ENCODE results near the gene ASPG.

Gene ASPG

DNA sequence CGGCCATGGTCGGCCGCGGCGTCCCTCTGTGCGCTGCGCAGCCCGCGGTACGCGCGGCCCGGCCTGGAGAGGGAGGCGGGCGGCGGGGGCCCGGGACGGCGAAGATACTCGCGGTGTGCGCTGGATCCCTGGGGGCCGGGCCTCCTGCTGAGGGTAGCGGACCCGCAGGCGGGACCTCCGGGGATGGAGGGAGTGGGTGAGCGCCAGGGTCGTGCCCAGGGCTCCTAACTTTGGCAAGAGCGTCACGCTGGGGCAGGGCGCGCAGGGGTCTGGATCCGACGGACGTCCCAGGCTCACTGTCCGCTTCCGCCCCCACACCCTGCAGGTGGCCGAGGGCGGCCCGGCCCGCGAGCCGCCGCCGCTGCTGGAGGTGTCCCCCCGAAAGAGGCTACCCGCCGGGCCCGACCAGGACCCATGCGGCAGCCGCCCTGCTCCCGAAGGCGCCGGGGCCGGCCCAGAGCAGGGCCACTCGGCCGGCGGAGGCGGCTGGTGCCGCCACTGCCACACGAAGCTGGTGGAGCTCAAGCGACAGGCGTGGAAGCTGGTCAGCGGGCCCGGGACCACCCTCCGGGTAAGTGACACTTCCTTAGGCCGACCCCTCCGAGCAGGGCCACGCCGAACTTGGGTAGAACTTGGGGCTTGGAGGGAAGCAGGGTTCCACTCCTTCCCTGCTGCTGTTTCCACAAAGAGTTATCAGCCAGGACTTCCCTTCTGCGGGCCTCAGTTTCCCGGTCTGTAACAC lies 53.4 kb downstream of the ASPG start:
- no peak for DNase-seq

DNA sequence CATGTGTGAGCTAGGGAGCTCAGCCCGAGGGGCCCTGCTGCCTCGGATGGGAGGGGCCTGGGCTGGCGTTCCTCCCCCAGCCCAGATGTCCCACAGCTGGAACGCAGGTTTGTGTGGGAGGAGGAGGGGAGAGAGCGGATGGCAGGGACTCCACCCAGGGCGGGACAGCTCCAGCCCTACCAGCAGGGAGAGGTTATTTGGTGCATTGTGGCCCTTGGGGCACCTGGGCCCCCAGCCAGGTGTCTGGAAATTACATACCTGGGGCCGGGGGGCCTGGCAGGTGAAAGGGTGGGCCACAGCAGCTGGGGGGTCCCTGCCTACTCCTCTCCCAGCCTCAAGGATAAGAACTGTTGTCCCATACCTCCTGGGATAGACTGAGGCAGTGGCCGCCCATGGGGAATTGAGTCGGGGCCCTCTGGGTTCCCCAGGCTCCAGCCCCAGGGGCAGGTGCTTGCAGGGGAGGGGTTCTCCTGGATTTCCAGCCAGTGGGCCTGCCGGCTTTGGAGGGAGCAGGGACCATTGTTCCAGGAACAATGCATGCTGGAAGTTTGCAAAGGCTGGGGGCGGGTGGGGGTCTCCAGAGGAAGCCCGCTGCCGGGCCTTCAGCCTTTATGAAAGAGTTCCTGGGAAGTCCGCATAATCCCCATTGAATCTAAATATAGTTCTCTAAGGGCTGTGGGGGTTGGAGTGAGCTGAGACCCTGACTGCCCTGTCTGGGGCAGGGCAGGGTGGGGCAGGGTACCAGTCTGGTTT lies 54.1 kb downstream of the ASPG start:
- DNase-seq: no peak

GRCh38 chr14:104140213-104140462 lies 54.6 kb downstream of the ASPG start:
- DNase-seq: no peak

GRCh38 chr14:104140463-104141331 lies 55.2 kb downstream of the ASPG start:
- no peak for DNase-seq

DNA sequence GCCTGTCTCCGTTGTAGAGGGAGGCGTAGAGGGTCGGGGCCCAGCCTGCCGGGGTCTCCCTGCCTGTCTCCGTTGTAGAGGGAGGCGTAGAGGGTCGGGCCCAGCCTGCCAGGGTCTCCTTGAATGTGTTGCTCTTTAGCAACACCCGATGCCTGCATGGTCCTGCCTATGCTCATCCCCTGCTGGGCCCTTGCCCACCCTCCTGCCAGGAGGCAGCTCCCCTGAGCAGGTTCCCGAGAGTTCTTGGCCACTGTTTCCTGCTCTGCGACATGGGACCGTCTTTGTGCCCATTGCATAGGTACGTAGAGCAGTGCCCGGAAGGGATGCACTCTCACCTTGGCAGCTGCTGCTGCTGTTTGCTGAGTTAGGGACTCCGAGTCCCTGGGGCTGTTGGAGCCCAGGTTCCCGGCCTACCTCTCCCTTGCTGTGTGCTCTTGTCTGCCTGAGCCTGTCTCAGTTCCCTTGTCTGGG lies 56.2 kb downstream of the ASPG start:
- no peak for DNase-seq

GRCh38 chr14:104142136-104142945 lies 56.8 kb downstream of the ASPG start:
- DNase-seq: no peak

DNA sequence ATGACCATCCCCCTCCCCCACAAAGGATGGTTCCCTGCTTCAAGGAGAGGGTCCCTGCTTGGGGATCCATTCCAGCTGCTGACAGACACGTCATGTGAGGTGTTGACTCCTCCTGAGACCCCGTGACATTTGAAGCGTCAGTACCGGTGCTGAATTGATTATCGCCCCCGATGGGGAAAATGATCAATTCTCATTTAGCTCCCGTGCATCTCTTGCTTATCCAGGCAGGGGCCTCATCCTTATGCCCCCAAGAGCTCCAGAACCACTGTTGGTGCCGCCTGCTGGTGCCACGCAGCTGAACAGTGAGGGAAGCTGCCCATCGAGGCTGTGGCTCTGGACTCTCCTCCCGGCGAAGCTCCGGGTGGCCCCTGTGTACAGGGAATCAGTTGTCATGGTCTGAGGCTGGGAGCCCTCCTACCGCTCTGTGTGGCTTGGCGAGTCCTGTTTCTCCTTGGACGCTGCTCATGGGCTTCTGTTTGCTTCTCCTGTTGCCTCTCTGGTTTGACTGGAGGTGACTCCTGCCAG lies 57.5 kb downstream of the ASPG start:
- no peak for DNase-seq

GRCh38 chr14:104143521-104144452 lies 58.3 kb downstream of the ASPG start:
- DNase-seq: no peak

GRCh38 chr14:104144453-104144790 lies 58.9 kb downstream of the ASPG start:
- DNase-seq: no peak

DNA sequence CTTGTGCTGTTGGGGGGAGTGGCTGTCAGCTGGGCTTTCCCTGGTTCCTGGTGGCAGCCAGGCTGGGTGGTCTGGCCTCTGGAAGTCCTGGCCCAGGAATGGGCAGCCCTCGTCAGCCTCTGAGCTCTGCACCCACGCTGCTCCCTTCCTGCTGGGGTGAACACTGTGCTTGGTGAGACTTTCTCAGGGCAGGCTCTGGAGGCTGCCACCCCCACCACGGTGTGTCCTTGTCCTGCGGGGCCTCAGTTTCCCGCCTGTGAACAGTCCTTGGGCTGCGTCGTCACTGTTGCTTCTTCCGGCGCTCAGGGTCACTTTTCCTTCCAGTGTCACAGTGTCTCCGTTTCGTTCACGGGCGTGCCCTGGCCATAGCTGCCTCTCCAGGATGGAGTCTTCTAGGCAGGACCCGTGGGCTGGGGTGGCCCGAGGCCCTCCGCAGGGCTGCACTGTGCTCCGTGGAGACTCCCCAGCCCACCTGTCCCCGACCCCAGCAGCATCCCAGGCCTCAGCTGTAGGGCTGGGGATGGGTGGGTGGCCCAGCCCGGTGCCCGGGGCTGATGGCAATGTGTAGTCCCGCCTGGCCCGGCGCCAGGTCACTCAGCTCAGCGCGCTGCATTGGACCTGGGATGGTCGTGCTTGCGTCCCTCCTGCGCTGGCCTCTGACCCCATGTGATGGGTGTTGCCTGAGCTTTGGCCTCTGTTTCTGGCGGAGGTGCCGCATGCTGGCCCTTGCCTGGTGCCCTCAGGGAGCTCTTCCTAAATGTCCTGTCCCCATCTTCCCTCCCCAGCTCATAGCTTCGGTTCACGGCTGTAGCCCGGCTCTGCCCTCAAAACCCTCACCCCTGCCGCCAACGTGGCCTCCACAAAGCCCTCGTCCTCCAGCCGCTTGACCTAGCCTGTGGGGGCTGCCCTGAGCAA lies 59.7 kb downstream of the ASPG start:
- no peak for DNase-seq

DNA sequence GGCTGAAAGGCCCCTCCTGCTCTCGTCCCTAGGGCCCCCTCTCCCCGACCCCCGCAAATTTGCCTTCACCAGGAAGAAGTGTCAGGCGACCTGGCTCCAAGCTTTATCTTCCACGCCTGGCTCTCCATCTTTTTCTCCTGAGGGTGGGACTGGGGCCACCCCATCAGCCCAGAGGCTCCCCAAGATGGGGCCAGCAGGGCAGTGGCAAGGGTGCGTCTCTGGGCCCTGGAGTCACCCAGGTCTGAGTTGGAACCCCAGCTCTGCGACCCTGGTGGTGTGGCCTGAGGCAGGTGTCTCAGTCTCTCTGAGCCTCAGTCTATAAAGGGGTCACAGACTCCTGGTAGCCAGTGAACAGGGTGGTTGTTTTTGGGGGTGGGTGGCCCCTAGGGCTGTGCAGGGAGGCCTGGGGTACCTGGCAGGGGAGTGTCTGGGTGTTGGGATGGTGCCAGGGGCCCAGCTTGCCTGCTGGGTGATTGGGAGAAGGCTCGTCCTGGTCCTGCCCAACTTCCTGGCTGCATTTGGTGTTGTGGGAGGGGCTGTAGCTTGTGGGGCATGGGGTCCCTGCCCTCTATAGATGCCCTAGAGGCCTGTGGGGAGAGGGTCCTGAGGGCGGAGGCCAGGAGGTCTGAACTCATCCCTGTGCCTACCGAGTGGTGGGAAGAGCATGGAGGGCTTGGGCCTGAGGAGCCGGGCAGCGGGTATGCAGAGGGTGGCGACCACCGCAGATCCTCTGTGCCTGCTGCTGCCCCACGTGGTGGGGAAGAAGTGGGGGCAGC lies 60.5 kb downstream of the ASPG start:
- DNase-seq: no peak

- DNase-seq: no peak
Observed at GRCh38 chr14:104146651-104147345, 61.3 kb downstream of the ASPG start.

DNA sequence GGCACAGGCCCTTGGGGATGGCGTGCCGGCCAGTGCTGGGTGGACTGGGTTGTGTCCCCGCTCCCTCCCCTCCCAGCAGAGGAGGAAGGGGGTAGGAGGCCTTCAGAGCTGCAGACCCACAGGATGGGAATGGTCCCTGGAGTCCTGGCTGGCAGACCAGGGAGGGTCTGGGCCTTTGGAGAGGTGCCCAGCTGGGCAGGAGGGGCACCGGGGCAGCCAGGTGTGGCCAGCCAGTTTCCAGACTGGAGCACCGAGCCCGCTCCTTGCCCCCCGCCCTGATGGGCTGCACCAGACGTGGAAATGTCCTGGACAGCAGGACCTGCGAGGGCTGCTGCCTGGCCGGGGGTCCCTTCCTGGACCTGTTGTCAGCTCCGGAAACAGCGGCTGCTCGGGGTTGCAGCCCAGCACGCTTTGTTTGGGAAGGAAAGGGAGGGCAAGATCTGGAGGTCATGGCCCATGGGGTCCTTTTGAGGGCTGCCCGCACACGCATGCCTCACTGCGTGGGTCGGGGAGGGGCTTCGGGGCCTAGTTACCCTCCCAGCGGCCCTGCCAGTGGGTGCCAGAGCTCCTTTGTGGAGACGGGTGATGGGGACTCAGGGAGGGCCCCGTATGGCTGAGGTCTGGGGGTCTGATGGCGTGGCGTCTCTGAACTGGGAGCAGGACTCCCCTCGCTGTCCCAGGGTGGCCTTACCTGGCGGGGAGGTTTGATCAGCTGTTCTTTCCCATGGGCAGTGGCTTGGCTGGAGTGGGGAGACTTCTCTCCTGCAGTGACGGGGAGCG lies 62.0 kb downstream of the ASPG start:
- DNase-seq: no peak

DNA sequence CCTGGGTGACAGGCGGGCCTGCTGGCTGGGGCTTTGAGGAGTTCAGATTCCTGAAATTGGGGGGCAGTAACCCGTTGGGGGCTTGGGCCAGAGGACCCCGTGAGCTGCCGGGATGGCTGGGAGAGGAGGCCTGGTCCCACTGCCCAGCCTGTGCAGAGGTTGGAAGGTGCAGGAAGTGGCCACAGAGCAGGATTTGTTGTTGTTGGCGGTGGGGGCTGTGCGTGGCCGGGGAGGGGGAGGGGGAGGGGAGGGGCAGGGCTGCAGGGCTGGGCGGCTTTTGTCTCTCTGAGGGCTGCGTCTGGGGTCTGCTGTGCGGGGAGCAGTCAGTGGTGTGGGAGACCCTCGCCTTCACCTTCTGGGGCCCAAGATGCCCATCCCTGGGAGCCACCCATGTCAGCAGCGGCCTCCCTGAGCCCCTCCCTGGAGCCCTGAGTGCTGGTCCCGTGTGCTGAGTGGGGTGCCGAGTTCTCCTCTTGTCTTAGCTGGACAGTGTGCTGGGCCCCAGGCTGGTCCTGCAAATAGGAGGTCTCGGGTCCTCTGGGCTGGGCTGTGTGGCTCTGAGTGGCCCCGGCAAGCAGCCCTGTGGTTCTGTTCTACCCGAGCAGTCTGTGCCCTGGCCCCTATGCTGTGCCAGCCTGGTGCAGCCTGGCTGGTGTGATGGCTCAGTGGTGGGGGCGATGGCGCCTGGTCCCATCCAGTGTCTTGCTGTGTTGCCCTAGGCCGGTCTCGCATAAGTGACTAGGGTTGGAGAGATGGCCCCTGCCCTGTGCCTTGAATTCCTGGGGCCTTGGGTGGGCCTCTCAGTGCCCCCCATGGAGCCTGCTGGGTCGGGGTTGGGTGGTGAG lies 63.2 kb downstream of the ASPG start:
- no peak for DNase-seq

DNA sequence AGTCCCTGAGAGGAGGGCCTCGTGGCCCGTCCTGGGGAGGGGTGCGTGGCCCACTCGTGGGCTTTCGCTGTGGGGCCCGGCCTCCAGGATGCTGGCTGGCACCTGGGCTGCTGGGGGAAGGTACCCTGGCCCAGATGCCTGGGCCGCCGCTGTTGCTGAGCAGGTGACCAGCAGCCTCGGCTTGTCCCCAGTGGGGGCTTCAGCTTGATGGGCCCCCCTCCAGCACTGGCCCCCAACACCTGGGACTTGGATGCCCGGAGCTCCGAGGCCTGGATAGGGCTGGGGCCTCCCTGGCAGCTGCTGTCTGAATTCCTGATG lies 63.7 kb downstream of the ASPG start:
- no peak for DNase-seq

GRCh38 chr14:104149617-104150135 lies 64.2 kb downstream of the ASPG start:
- DNase-seq: no peak
